ENCODE results near the gene PPM1D.

Gene PPM1D

GRCh38 chr17:60676758-60677307 lies 76.8 kb downstream of the PPM1D start:
- no peak for DNase-seq

DNA sequence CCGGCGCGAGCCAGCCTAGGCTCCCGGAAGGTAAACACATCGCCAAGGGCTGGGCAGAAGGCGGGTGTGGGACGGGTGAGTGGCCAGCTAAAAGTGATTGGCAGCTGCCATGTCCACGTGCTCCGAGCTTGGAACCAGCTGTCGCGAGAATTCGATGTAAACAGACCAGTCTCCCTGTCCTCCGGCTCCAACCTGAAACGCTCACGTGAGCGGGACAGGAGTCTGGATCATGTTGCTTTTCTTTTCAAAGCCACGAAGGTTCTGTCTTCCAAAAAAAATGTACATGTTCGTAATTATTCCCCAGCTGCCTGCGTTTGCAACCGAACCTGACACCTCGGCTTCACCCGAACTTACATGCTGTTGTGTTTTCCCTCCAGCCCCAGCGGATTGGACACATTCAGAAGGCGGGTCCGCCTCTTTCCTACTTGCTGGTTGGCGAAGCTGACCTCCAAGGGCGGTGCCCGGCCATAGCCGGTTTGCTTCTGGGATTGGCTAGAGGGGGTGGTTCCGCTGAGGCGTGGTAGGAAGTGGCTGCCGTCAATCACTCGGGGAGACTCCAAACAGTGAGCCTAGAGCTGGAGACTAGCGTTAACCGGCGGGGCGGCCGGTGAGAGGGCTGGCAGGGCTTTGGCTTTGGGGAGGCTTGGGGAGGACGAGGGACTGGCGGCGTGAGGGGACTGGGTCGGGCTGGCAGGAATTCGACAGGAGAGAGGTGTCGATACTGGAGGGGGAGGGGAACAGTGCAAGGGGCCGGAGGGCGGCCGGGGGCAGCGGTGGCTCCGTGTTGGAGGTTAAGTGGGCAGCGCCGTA lies 77.5 kb downstream of the PPM1D start, which contains the start of gene BCAS3:
TSS of gene BCAS3 (plus strand) at position 544 of the 810 bp plus-strand sequence.
- DNase-seq = peak; percentile 97

- no peak for DNase-seq
Measured at GRCh38 chr17:60678118-60678444, 78.1 kb downstream of the PPM1D start.

- DNase-seq = no peak
Measured at GRCh38 chr17:60679287-60679686, 79.3 kb downstream of the PPM1D start.

DNA sequence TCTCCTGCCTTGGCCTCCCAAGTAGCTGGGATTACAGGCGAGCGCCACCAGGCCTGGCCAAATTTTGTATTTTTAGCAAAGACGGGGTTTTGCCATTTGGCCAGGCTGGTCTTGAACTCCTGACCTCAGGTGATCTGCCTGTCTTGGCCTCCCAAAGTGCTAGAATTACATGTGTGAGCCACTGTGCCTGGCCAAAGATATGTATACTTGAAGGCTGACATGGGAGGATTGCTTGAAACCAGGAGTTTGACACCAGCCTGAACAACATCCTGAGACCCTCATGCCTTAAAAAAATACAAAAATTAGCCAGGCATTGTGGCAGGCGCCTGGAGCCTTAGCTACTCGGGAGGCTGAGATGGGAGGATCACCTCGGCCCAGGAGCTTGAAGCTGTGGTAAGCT lies 80.8 kb downstream of the PPM1D start:
- DNase-seq = no peak

- no peak for DNase-seq
Measured at GRCh38 chr17:60685437-60685836, 85.4 kb downstream of the PPM1D start.

DNA sequence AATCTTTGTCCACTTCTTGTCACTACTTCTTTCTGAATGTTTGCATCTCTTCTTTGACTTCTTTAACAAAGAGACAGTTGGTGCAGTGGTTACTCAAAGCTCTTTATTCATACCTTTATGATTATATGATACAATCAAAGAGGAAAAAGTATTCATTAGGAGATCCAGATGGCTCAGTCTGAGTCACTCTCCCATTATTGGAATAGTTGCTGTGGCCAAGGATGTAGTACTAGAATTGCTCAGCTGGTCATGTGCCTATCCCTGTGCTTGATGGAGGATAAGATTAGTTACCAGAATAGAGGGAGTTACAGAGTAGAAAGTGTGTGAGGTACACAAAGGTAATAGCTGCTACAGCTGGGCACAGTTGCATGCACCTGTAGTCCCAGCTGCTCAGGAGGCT lies 96.0 kb downstream of the PPM1D start:
- no peak for DNase-seq

- DNase-seq = no peak
Measured at GRCh38 chr17:60699090-60699489, 99.1 kb downstream of the PPM1D start.

- no peak for DNase-seq
Measured at GRCh38 chr17:60704170-60704569, 104.2 kb downstream of the PPM1D start.

DNA sequence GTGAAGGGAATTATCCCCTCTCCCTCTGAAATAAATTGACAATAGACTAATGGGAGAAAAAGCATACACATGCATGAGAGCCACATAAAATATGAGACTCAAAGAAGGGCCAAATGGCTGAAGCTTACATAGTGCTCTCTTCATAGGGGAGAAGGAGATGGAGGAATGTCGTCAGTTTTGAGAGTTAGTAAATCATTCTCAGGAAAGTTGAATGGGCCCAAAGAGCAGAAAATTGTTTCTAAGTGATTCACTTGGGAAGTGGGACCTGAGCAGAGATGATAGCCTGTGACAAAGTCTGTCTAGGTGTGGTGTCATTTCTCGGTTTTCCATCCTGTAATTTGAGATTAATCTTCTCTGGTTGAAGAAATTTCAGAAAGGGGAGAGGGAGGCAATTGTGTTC lies 112.7 kb downstream of the PPM1D start:
- DNase-seq = no peak

- no peak for DNase-seq
Measured at GRCh38 chr17:60713608-60714007, 113.6 kb downstream of the PPM1D start.

Data from NCI-H1694 (cell line).